OCI-LY3 (cell line): Measurements from ENCODE around the gene RBM33.
A peak's percentile ranks its signal among the peaks of the same experiment; 100 is the strongest.

ENCODE experiments used
- H2AFZ ChIP-seq: fragments of 200-600, 300-600 bp; shearing (Covaris generic); 2 replicates; pipeline ENCODE4 v1.6.0; 2014; ENCODE audit warnings: antibody characterized with exemption, low read depth, low read length
- H3K27ac ChIP-seq: fragments of 200-600, 300-600 bp; sonication (generic); 2 replicates; pipeline ENCODE4 v1.5.1; 2014; ENCODE audit warnings: mild to moderate bottlenecking, low read length, moderate library complexity, mixed read lengths
- H3K27me3 ChIP-seq: fragments of 200-600, 300-600 bp; sonication (generic); 2 replicates; pipeline ENCODE4 v1.6.1; 2014; ENCODE audit warnings: low read depth, low read length, mixed read lengths
- H3K36me3 ChIP-seq: fragments of 200-600, 300-600 bp; sonication (generic); replicated peaks from 2 replicates; pipeline ENCODE3; 2014; ENCODE audit warnings: low read depth, low read length, mixed read lengths
- H3K4me1 ChIP-seq: fragments of 300-600, 200-600 bp; sonication (generic); 2 replicates; pipeline ENCODE4 v1.6.1; 2014; ENCODE audit warnings: low read length, mixed read lengths
- H3K4me2 ChIP-seq: fragments of 200-600, 300-600 bp; sonication (generic); 2 replicates; pipeline ENCODE4 v1.6.1; 2014; ENCODE audit warnings: low read length, mixed read lengths
- H3K4me3 ChIP-seq: fragments of 300-600, 200-600 bp; sonication (generic); 2 replicates; pipeline ENCODE4 v1.5.1; 2014; ENCODE audit warnings: antibody characterized with exemption, mild to moderate bottlenecking, low read length, moderate library complexity
- H3K79me2 ChIP-seq: fragments of 300-600, 200-600 bp; shearing (Covaris generic); 2 replicates; pipeline ENCODE4 v1.6.1; 2014; ENCODE audit warnings: mild to moderate bottlenecking, low read length, mixed read lengths
- H3K9ac ChIP-seq: fragments of 300-600, 200-600 bp; shearing (Covaris generic); 2 replicates; pipeline ENCODE4 v1.6.0; 2014; ENCODE audit warnings: mild to moderate bottlenecking, low read length, moderate library complexity
- H3K9me3 ChIP-seq: fragments of 200-600, 300-600 bp; shearing (Covaris generic); 2 replicates; pipeline ENCODE4 v1.6.1; 2014; ENCODE audit warnings: low read length, mixed read lengths; ENCODE audit not compliant: insufficient read depth
- H4K20me1 ChIP-seq: fragments of 200-600, 300-600 bp; sonication (generic); 2 replicates; pipeline ENCODE4 v1.6.1; 2016; ENCODE audit warnings: low read length, mixed read lengths; ENCODE audit not compliant: insufficient read depth
- EZH2phosphoT487 ChIP-seq: fragments of 200-600 bp; shearing (Covaris generic); IDR thresholded peaks from 2 replicates; pipeline ENCODE4 v1.6.1; 2018; ENCODE audit warnings: antibody characterized with exemption, mixed run types, low read depth
- TF ChIP-seq, protein P1 (sequence below): fragments of 200-600, 300-600 bp; sonication (generic); IDR thresholded peaks from 2 replicates; pipeline ENCODE4 v1.5.1; 2014; ENCODE audit warnings: antibody characterized with exemption, low read length, low read depth

The RBM33 gene

GRCh38 chr7:155743177-155743576 is 98.7 kb downstream of the RBM33 start:
- no peak for TF ChIP-seq EZH2phosphoT487
- TF ChIP-seq, protein P1, sequence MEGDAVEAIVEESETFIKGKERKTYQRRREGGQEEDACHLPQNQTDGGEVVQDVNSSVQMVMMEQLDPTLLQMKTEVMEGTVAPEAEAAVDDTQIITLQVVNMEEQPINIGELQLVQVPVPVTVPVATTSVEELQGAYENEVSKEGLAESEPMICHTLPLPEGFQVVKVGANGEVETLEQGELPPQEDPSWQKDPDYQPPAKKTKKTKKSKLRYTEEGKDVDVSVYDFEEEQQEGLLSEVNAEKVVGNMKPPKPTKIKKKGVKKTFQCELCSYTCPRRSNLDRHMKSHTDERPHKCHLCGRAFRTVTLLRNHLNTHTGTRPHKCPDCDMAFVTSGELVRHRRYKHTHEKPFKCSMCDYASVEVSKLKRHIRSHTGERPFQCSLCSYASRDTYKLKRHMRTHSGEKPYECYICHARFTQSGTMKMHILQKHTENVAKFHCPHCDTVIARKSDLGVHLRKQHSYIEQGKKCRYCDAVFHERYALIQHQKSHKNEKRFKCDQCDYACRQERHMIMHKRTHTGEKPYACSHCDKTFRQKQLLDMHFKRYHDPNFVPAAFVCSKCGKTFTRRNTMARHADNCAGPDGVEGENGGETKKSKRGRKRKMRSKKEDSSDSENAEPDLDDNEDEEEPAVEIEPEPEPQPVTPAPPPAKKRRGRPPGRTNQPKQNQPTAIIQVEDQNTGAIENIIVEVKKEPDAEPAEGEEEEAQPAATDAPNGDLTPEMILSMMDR: no peak
- Histone ChIP-seq H3K4me2 (peak overlapping the region; percentile 77), H4K20me1 (no peaks in the 10 kb centered on the region; the same call in 1 of the 2 replicates), H3K9ac (peak overlapping the region; percentile 53; the same call in 1 of the 2 replicates), H3K4me1 (peaks cover 82% of the 10 kb centered on the region), H3K4me3 (no peak overlapping the region; the same call in 1 of the 2 replicates), H2AFZ (no peak overlapping the region), H3K79me2 (peaks cover 15% of the 10 kb centered on the region; the same call in 1 of the 2 replicates), H3K27me3 (no peaks in the 10 kb centered on the region), H3K27ac (peak overlapping the region; percentile 89), H3K36me3 (peaks cover 51% of the 10 kb centered on the region), H3K9me3 (no peaks in the 10 kb centered on the region)

DNA sequence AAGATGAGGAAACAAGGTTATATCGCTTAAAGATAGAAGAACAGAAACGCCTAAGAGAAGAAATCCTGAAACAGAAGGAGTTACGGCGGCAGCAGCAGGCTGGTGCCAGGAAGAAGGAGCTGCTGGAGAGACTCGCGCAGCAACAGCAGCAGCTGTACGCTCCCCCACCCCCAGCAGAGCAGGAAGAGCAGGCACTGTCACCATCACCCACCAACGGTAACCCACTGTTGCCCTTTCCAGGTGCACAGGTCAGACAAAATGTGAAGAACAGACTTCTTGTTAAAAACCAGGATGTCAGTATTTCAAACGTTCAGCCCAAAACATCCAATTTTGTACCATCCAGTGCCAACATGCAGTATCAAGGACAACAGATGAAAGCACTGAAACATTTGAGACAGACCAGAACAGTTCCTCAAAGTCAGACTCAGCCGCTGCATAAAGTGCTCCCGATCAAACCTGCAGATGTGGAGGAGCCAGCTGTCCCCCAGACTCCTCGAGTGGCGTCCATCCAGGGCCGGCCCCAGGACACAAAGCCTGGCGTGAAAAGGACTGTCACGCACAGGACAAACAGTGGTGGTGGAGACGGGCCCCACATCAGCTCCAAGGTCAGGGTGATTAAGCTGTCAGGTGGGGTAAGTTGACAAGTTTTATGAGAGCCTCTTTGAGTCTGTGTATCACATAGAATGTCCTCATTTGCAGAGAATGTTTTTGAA is 100.7 kb downstream of the RBM33 start:
- no peak for TF ChIP-seq EZH2phosphoT487
- TF ChIP-seq, protein P1: no peak
- peaks cover 49% of the 10 kb centered on the region for H3K36me3 ChIP-seq
- H3K27me3 ChIP-seq: no peaks in the 10 kb centered on the region
- H4K20me1 ChIP-seq: peaks cover 16% of the 10 kb centered on the region
- peaks cover 81% of the 10 kb centered on the region for H3K4me1 ChIP-seq
- no peaks in the 10 kb centered on the region for H3K9me3 ChIP-seq
- H3K27ac ChIP-seq: peak overlapping the region; percentile 10; the same call in 1 of the 2 replicates
- no peak overlapping the region for H2AFZ ChIP-seq
- no peak overlapping the region for H3K9ac ChIP-seq
- H3K4me2 ChIP-seq: peak overlapping the region; percentile 25
- H3K4me3 ChIP-seq: no peak overlapping the region
- H3K79me2 ChIP-seq: peaks cover 33% of the 10 kb centered on the region

- peaks cover 45% of the 10 kb centered on the region for H3K36me3 ChIP-seq
- H3K9ac ChIP-seq: no peak overlapping the region
- no peaks in the 10 kb centered on the region for H3K9me3 ChIP-seq
- no peak overlapping the region for H3K4me3 ChIP-seq
- H3K4me2 ChIP-seq: peak overlapping the region; percentile 25
- peaks cover 21% of the 10 kb centered on the region for H4K20me1 ChIP-seq
- H3K27me3 ChIP-seq: no peaks in the 10 kb centered on the region
- TF ChIP-seq EZH2phosphoT487: no peak
- TF ChIP-seq, protein P1: no peak
- H3K27ac ChIP-seq: peak overlapping the region; percentile 6; the same call in 1 of the 2 replicates
- peaks cover 81% of the 10 kb centered on the region for H3K4me1 ChIP-seq
- peaks cover 38% of the 10 kb centered on the region for H3K79me2 ChIP-seq
- H2AFZ ChIP-seq: no peak overlapping the region
These were observed 101.3 kb downstream of the RBM33 start for GRCh38 chr7:155745737-155746136.

GRCh38 chr7:155746188-155746587 is 101.7 kb downstream of the RBM33 start:
- H4K20me1 ChIP-seq: peaks cover 26% of the 10 kb centered on the region
- no peaks in the 10 kb centered on the region for H3K27me3 ChIP-seq
- peaks cover 45% of the 10 kb centered on the region for H3K36me3 ChIP-seq
- peak overlapping the region; percentile 6; the same call in 1 of the 2 replicates for H3K27ac ChIP-seq
- TF ChIP-seq, protein P1: no peak
- no peak for TF ChIP-seq EZH2phosphoT487
- no peak overlapping the region for H3K9ac ChIP-seq
- peaks cover 43% of the 10 kb centered on the region for H3K79me2 ChIP-seq
- peak overlapping the region; percentile 25; the same call in 1 of the 2 replicates for H3K4me2 ChIP-seq
- H2AFZ ChIP-seq: no peak overlapping the region
- H3K4me1 ChIP-seq: peaks cover 81% of the 10 kb centered on the region
- H3K9me3 ChIP-seq: no peaks in the 10 kb centered on the region
- H3K4me3 ChIP-seq: no peak overlapping the region
